Measurements from ENCODE around the gene SLC22A17. TPM values are rescaled to one million over a fixed set of nuclear protein-coding genes. Genes with fewer than 3 reads are reported as not detected.
A peak's percentile ranks its signal among the peaks of the same experiment; 100 is the strongest.
"Not testable (repeated sequence)": the region's sequence is repeated elsewhere in the genome, so short reads cannot be mapped to it uniquely, and the experiment has no call there.

Gene SLC22A17
- total and polyA plus RNA-seq, 11 donors = 7.2 to 14.9 (median 9.8) TPM

- no peaks in the 10 kb centered on the region for H3K27me3 ChIP-seq
- DNase-seq (peak in 4 of 5 donors; percentile 48 to 57 (median 56)), ATAC-seq (peak in 3 of 4 donors; percentile 50 to 65 (median 61))
- H3K36me3 ChIP-seq = peaks cover 0 to 32% (median 27%) of the 10 kb centered on the region in 9 donors
- no peak for TF ChIP-seq POLR2A (IDR thresholded peaks at IDR 0.05)
- peak; percentile 79 to 95 (median 88) for TF ChIP-seq CTCF (IDR thresholded peaks at IDR 0.05)
- no peak overlapping the region for H3K4me3 ChIP-seq
- peaks cover 0 to 11% (median 3%) of the 10 kb centered on the region in 12 donors for H3K4me1 ChIP-seq
- WGBS, 4 donors = 40 to 47% (median 42%) methylated on average over 4 of the region's 4 CpGs
- H3K27ac ChIP-seq = peak overlapping the region in 1 of 12 donors; percentile 24
- no peaks in the 10 kb centered on the region for H3K9me3 ChIP-seq
- intact Hi-C loops (cut with DNase I) = loop anchor here (1.0 to 10.0 kb wide), 16 partner anchors 34 to 237 kb away; partner anchors contain the start of genes AP1G2 (in 5 of the 10), CMTM5 (in 3 of the 10), NGDN (in 2 of the 10) and THTPA (in 1 of the 10)
Measured at GRCh38 chr14:23327947-23328744, 24.5 kb downstream of the SLC22A17 start.

GRCh38 chr14:23326491-23327332, 26.0 kb downstream of the SLC22A17 start:
- H3K27ac ChIP-seq = no peak overlapping the region
- WGBS, 4 donors = 74 to 81% (median 78%) methylated on average over 13 of the region's 13 CpGs
- ATAC-seq (no peak), DNase-seq (no peak)
- peaks cover 0 to 22% (median 13%) of the 10 kb centered on the region in 12 donors for H3K4me1 ChIP-seq
- H3K36me3 ChIP-seq = peaks cover 0 to 39% (median 33%) of the 10 kb centered on the region in 9 donors
- H3K27me3 ChIP-seq = no peaks in the 10 kb centered on the region
- TF ChIP-seq POLR2A (IDR thresholded peaks at IDR 0.05) (no peak), CTCF (IDR thresholded peaks at IDR 0.05) (no peak)
- H3K9me3 ChIP-seq = no peaks in the 10 kb centered on the region
- intact Hi-C loops (cut with DNase I) = loop anchor here in 9 of 10 donors (2.0 to 10.0 kb wide), 11 partner anchors 36 to 238 kb away; partner anchors contain the start of genes AP1G2 (in 5 of the 9), CMTM5 (in 2 of the 9), NGDN (in 2 of the 9) and THTPA (in 1 of the 9)
- no peak overlapping the region for H3K4me3 ChIP-seq

GRCh38 chr14:23325746-23326145, 26.9 kb downstream of the SLC22A17 start:
- 89 to 92% (median 90%) methylated on average over 5 of the region's 5 CpGs for WGBS, 4 donors
- ATAC-seq, DNase-seq, H3K9me3 ChIP-seq, H3K27ac ChIP-seq, H3K27me3 ChIP-seq, H3K4me3 ChIP-seq: not testable (repeated sequence)
- Histone ChIP-seq H3K4me1 (peaks cover 0 to 22% (median 13%) of the 10 kb centered on the region in 12 donors), H3K36me3 (peaks cover 0 to 39% (median 33%) of the 10 kb centered on the region in 9 donors)
- intact Hi-C loops (cut with DNase I) = loop anchor here in 9 of 10 donors (2.0 to 10.0 kb wide), 11 partner anchors 37 to 239 kb away; partner anchors contain the start of genes AP1G2 (in 5 of the 9), CMTM5 (in 2 of the 9), NGDN (in 2 of the 9) and THTPA (in 1 of the 9)

GRCh38 chr14:23324993-23325392, 27.7 kb downstream of the SLC22A17 start:
- peaks cover 4 to 29% (median 16%) of the 10 kb centered on the region in 12 donors for H3K4me1 ChIP-seq
- WGBS, 4 donors = 71 to 79% (median 76%) methylated on average over 7 of the region's 7 CpGs
- no peaks in the 10 kb centered on the region for H3K9me3 ChIP-seq
- H3K27ac ChIP-seq = no peak overlapping the region
- ATAC-seq = no peak
- intact Hi-C loops (cut with DNase I) = loop anchor here in 9 of 10 donors (5.0 to 10.0 kb wide), 10 partner anchors 37 to 240 kb away; partner anchors contain the start of genes AP1G2 (in 5 of the 9), NGDN (in 4 of the 9), CMTM5 (in 2 of the 9) and THTPA (in 1 of the 9)
- DNase-seq = no peak
- no peaks in the 10 kb centered on the region for H3K27me3 ChIP-seq
- no peak overlapping the region for H3K4me3 ChIP-seq
- H3K36me3 ChIP-seq = peaks cover 0 to 39% (median 33%) of the 10 kb centered on the region in 9 donors
- TF ChIP-seq CTCF (IDR thresholded peaks at IDR 0.05) (no peak), POLR2A (IDR thresholded peaks at IDR 0.05) (no peak)

Data from heart left ventricle (tissue), 16 donors.